ENCODE results near the gene LAMA2. TPM values are rescaled to one million over a fixed set of nuclear protein-coding genes. Genes with fewer than 3 reads are reported as not detected.

LAMA2 gene
- total and polyA plus RNA-seq, 2 of the 8 experiments (the other 6 are each of a cell fraction or from before 2014, with no cell fraction given), result 1.3 to 3.8 TPM

- no peak overlapping the region for H2AFZ ChIP-seq (ENCODE audit: low read length)
- no peaks in the 10 kb centered on the region for H3K79me1 ChIP-seq (ENCODE audit: low read depth, low read length)
- no peak overlapping the region for H3K18ac ChIP-seq (ENCODE audit: extremely low read depth, low read length)
- no peak overlapping the region for H3K4me2 ChIP-seq (ENCODE audit: insufficient read depth in 1 of 2, low read depth in 2 of 2, low read length in 2 of 2)
- H3K79me2 ChIP-seq (ENCODE audit: control insufficient read depth in 1 of 2, insufficient read depth in 2 of 2, low read length in 2 of 2), result no peaks in the 10 kb centered on the region
- H4K8ac ChIP-seq (ENCODE audit: extremely low read depth, insufficient read depth, low read length), result no peak overlapping the region
- 89% methylated on average over 5 of the region's 5 CpGs; no CpG with 5 or more reads in 1 of the 2 experiments for WGBS, 2 experiments (ENCODE audit: extremely low coverage in 1 of 2, insufficient coverage in 1 of 2, insufficient read length in 1 of 2, insufficient replicate concordance in 2 of 2, low coverage in 1 of 2, low lambda C conversion rate in 2 of 2, missing lambda C conversion rate in 1 of 2)
- no peaks in the 10 kb centered on the region for H4K20me1 ChIP-seq (replicated peaks in 1 of 2; ENCODE audit: control insufficient read depth in 1 of 2, insufficient read depth in 2 of 2, low read length in 2 of 2)
- no peak overlapping the region for H3K9ac ChIP-seq (replicated peaks in 1 of 4; ENCODE audit: extremely low read depth in 1 of 4, low read depth in 3 of 4, low read length in 3 of 4)
- H3K27ac ChIP-seq (ENCODE audit: low read depth, low read length), result no peak overlapping the region
- H2BK15ac ChIP-seq (ENCODE audit: low read length), result no peak overlapping the region
- no peak for DNase-seq (ENCODE audit: low read depth in 1 of 2, low spot score in 2 of 2)
- H3K23me2 ChIP-seq (ENCODE audit: low read depth, low read length), result no peaks in the 10 kb centered on the region
- H3K56ac ChIP-seq (replicated peaks; ENCODE audit: insufficient read length, low read depth, low read length), result no peak overlapping the region
- H3K4ac ChIP-seq (replicated peaks; ENCODE audit: insufficient read length, low read depth, low read length), result no peak overlapping the region
- no peak overlapping the region for H3K23ac ChIP-seq (ENCODE audit: insufficient read length)
- H4K91ac ChIP-seq (replicated peaks; ENCODE audit: insufficient read length, low read length), result no peak overlapping the region
- ChIA-PET CTCF (ENCODE audit: partially characterized antibody) (no interaction called here), POLR2A (ENCODE audit: partially characterized antibody) (no interaction called here)
- no peaks in the 10 kb centered on the region for H3K36me3 ChIP-seq (ENCODE audit: control insufficient read depth in 2 of 4, insufficient read depth in 4 of 4, low read length in 3 of 4)
- no peaks in the 10 kb centered on the region for H3K4me1 ChIP-seq (replicated peaks in 1 of 4; ENCODE audit: control insufficient read depth in 3 of 4, insufficient read depth in 4 of 4, low read length in 3 of 4)
- H2BK12ac ChIP-seq (ENCODE audit: low read depth, low read length), result no peak overlapping the region
- H2BK20ac ChIP-seq (ENCODE audit: low read length), result no peak overlapping the region
- H3K4me3 ChIP-seq (ENCODE audit: extremely low read depth in 1 of 4, insufficient read depth in 2 of 4, low read depth in 3 of 4, low read length in 4 of 4), result no peak overlapping the region
- H3K27me3 ChIP-seq (replicated peaks in 1 of 4; ENCODE audit: control insufficient read depth in 3 of 4, extremely low read depth in 1 of 4, insufficient read depth in 3 of 4, low read length in 3 of 4), result no peaks in the 10 kb centered on the region
- H2BK120ac ChIP-seq (replicated peaks; ENCODE audit: low read depth, low read length), result no peak overlapping the region
- H2BK5ac ChIP-seq (ENCODE audit: low read depth, low read length), result no peak overlapping the region
- no peak overlapping the region for H3K14ac ChIP-seq (ENCODE audit: insufficient read length)
- no peak for FAIRE-seq
- no peak overlapping the region for H4K5ac ChIP-seq (ENCODE audit: insufficient read length, low read depth, low read length)
- no peak overlapping the region for H2AK5ac ChIP-seq (ENCODE audit: low read depth, low read length)
- H3K9me3 ChIP-seq (ENCODE audit: insufficient read depth in 2 of 2, low read depth in 1 of 2, low read length in 1 of 2), result no peaks in the 10 kb centered on the region
- TF ChIP-seq TCF12 (IDR thresholded peaks at IDR 0.05; ENCODE audit: low read depth, low read length) (no peak), RXRA (IDR thresholded peaks at IDR 0.05; ENCODE audit: insufficient read depth, low read depth, low read length) (no peak), EZH2 (IDR thresholded peaks at IDR 0.05; ENCODE audit: low read depth, low read length, severe bottlenecking) (no peak), KDM4A (IDR thresholded peaks at IDR 0.05; ENCODE audit: low read depth, low read length, severe bottlenecking) (no peak), SIX5 (IDR thresholded peaks at IDR 0.05; ENCODE audit: low read depth, low read length) (no peak), BRCA1 (IDR thresholded peaks at IDR 0.05; ENCODE audit: low read depth, low read length) (no peak), BACH1 (IDR thresholded peaks at IDR 0.05; ENCODE audit: low read length) (no peak), EP300 (IDR thresholded peaks at IDR 0.05; ENCODE audit: borderline replicate concordance in 1 of 2, low read depth in 2 of 2, low read length in 2 of 2) (no peak), MAX (IDR thresholded peaks at IDR 0.05) (no peak), BCL11A (IDR thresholded peaks at IDR 0.05; ENCODE audit: low read depth in 2 of 2, low read length in 2 of 2) (no peak), PHF8 (conservative IDR thresholded peaks at IDR 0.05; ENCODE audit: low read depth, low read length) (no peak), RBBP5 (IDR thresholded peaks at IDR 0.05; ENCODE audit: borderline replicate concordance, low read depth, low read length) (no peak), CBX5 (IDR thresholded peaks at IDR 0.05; ENCODE audit: low read depth, low read length) (no peak), NRF1 (IDR thresholded peaks at IDR 0.05; ENCODE audit: low read depth, low read length) (no peak), CEBPB (IDR thresholded peaks at IDR 0.05; ENCODE audit: low read depth, low read length) (no peak)
Measured at GRCh38 chr6:128857806-128858205, 25.1 kb upstream of the LAMA2 start.
